Measurements from ENCODE around the gene SHOC1.

SHOC1 gene

DNA sequence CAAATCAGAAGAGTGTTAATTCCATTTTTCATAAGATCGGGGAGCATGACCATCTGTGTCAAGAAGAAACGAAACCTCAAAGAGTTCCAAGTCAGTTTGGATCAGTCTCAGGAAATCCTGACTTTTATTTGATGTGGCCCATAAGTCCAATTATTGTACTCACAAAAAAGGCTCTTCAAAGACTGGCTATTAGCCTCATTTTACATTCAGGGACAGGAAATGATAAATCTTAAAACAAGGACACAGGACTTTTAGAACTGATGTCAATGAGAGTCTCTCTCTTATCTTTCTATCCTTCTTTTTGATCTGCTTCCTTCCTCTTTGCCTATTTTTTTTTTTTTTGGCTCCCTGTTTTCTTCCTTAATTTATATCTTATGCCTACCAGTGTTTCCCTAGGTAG is 43.7 kb upstream of the SHOC1 start:
- TF ChIP-seq, protein P1, sequence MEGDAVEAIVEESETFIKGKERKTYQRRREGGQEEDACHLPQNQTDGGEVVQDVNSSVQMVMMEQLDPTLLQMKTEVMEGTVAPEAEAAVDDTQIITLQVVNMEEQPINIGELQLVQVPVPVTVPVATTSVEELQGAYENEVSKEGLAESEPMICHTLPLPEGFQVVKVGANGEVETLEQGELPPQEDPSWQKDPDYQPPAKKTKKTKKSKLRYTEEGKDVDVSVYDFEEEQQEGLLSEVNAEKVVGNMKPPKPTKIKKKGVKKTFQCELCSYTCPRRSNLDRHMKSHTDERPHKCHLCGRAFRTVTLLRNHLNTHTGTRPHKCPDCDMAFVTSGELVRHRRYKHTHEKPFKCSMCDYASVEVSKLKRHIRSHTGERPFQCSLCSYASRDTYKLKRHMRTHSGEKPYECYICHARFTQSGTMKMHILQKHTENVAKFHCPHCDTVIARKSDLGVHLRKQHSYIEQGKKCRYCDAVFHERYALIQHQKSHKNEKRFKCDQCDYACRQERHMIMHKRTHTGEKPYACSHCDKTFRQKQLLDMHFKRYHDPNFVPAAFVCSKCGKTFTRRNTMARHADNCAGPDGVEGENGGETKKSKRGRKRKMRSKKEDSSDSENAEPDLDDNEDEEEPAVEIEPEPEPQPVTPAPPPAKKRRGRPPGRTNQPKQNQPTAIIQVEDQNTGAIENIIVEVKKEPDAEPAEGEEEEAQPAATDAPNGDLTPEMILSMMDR (IDR thresholded peaks at IDR 0.05; ENCODE audit: extremely low read depth, insufficient read depth, missing control alignments), result no peak
- in situ Hi-C loops (cut with MboI; ENCODE audit: low pct_unique_long_range_greater_than_20kb, low sequenced_read_pairs, unreplicated experiment), result no loop called here
- DNase-seq (ENCODE audit: low spot score), result no peak

DNA sequence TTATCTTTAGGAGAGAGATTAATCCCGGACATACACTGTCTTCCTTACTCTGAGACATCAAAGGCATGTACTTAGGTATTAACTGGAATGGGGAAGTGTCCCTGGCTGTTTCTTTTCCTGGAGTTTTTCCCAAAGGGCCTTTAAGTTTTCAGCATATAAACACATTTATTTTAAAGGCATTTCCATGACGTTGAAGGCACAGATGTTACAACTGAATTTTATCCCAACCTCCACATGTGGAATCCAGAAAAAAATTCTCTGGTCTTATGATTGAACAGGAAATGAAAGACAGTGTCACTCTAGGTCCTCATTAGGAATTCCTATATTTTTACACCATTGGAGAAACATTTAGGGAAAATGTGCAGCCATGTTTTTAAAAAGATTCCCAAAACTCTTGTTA is 41.6 kb upstream of the SHOC1 start:
- TF ChIP-seq, protein P1 (IDR thresholded peaks at IDR 0.05; ENCODE audit: extremely low read depth, insufficient read depth, missing control alignments), result no peak
- DNase-seq (ENCODE audit: low spot score), result no peak
- in situ Hi-C loops (cut with MboI; ENCODE audit: low pct_unique_long_range_greater_than_20kb, low sequenced_read_pairs, unreplicated experiment), result no loop called here

DNA sequence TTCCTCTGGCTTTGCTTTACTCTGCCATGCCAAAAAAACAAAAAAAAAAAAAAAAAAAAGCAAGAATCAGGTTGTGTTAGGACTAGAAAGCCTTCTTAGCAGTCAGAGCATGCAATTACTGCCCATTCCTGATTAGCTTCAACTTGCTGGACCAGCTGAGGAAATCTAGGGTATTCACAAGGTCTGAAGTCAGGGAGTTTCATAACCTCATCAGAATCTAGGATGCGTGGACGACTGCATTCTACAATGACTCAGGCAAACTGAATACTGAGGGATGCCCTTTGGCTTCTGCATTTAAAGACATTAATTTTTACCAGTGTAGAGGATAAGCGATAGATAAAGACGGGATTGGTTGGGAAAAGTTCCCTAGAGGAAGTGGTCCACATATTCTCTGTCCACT is 39.2 kb upstream of the SHOC1 start:
- in situ Hi-C loops (cut with MboI; ENCODE audit: low pct_unique_long_range_greater_than_20kb, low sequenced_read_pairs, unreplicated experiment), result no loop called here
- TF ChIP-seq, protein P1 (IDR thresholded peaks at IDR 0.05; ENCODE audit: extremely low read depth, insufficient read depth, missing control alignments), result no peak
- DNase-seq (ENCODE audit: low spot score), result no peak

DNA sequence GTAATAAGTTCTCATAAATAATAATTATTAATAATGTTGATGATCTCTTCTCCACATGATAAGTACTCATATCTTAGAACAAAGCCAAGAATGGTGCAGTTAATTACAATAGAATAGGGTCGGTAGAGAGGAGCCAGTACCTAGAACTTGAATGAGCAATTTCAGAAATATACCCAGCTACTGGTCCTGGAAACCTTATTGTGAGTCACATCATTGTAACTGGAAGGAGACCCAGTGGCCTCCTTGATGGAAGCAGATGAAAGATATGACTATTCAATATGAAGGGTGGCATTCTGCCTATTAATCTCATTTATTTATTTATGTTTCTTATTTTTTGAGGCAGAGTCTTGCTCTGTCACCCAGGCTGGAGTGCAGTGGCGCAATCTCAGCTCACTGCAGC is 37.7 kb upstream of the SHOC1 start:
- in situ Hi-C loops (cut with MboI; ENCODE audit: low pct_unique_long_range_greater_than_20kb, low sequenced_read_pairs, unreplicated experiment), result no loop called here
- TF ChIP-seq, protein P1 (IDR thresholded peaks at IDR 0.05; ENCODE audit: extremely low read depth, insufficient read depth, missing control alignments), result no peak
- DNase-seq (ENCODE audit: low spot score), result no peak

DNA sequence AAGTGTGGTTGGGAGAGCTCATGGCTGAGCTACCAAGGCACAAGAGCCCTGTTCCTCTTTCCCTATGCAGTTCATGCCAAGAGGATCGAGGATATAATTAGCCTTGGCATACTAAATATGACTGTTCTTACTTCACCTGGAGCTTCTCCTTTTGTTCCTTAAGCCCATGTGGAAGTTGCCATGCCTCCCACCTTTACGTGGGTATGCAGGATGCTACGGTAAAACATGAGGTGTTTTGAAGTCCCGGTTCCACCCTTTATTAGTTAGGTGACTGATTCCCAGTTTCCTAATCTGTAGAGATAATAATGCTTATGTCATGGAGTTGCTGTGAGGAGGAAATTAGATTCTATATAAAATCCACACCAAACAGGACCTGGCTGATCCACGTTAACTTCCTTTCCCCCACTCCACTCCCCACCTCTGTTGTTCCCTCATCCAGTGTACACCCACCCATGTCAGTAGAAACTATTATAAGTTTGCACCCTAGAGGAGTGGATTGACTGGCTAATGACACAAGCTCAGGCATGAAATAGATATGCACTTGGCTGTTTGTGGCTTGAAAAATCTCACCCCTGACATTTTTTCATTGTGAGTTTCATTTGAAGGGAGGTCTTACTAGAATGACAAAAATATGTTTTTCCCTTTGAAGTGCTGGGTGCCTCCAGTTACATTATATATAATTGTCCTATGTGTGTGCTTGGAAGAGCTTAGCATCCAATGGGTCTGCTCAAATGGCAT is 36.8 kb upstream of the SHOC1 start:
- no peak for DNase-seq (ENCODE audit: low spot score)
- in situ Hi-C loops (cut with MboI; ENCODE audit: low pct_unique_long_range_greater_than_20kb, low sequenced_read_pairs, unreplicated experiment), result no loop called here
- TF ChIP-seq, protein P1 (IDR thresholded peaks at IDR 0.05; ENCODE audit: extremely low read depth, insufficient read depth, missing control alignments), result no peak

DNA sequence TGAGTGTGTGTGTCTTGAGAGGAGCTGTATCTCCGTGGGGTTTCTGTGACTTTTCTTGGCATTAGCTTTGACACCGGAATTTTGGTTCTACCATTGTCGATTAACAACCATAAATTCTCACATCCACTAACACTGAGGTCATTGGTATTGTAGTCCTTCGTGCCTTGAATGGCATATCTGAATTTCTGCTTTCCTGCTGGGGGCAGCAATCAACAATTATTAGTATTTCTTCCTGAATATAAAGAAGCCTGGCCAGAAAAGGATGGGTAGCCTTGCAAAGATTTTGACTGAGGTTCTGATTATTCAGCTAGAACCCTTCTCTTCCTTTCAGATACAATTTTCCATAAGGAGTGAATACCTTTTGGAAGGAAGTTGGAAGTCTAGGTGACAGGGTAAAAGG is 33.5 kb upstream of the SHOC1 start:
- in situ Hi-C loops (cut with MboI; ENCODE audit: low pct_unique_long_range_greater_than_20kb, low sequenced_read_pairs, unreplicated experiment), result no loop called here
- TF ChIP-seq, protein P1 (IDR thresholded peaks at IDR 0.05; ENCODE audit: extremely low read depth, insufficient read depth, missing control alignments), result peak; percentile 30
- DNase-seq (ENCODE audit: low spot score), result peak; percentile 23
